Loucy (cell line): Measurements from ENCODE around the gene LRRC18.

Source experiments
- EZH2phosphoT487 ChIP-seq: fragments of 200-600 bp; IDR thresholded peaks from 2 replicates; pipeline ENCODE4 v1.6.1; 2018; ENCODE audit warnings: antibody characterized with exemption, mild to moderate bottlenecking, moderate library complexity, borderline replicate concordance
- TF ChIP-seq, protein P1 (sequence below): fragments of 200-600 bp; sonication (generic); conservative IDR thresholded peaks from 2 replicates; pipeline ENCODE4 v1.5.1; 2014; ENCODE audit warnings: mild to moderate bottlenecking, antibody characterized with exemption, low read length

DNA sequence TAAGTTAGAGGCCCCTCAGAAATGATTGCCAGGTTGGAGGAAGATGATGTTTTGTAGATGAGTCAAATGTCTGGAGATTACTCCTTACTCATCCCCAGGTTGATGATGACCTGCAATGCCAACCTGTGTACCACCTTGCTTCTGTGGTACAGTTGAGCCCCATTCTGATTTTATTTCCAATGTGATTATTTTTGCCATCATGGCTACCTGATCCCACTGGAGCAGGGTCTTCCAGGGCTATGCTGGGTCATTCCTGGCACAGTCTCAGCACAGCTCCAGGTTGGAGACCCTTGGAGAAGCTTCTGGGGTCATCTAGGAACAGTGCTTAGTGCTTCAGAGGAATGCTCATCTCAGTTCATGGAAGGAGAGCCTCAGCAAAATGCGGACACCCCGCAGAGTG, 34.3 kb downstream of the LRRC18 start:
- TF ChIP-seq, protein P1, sequence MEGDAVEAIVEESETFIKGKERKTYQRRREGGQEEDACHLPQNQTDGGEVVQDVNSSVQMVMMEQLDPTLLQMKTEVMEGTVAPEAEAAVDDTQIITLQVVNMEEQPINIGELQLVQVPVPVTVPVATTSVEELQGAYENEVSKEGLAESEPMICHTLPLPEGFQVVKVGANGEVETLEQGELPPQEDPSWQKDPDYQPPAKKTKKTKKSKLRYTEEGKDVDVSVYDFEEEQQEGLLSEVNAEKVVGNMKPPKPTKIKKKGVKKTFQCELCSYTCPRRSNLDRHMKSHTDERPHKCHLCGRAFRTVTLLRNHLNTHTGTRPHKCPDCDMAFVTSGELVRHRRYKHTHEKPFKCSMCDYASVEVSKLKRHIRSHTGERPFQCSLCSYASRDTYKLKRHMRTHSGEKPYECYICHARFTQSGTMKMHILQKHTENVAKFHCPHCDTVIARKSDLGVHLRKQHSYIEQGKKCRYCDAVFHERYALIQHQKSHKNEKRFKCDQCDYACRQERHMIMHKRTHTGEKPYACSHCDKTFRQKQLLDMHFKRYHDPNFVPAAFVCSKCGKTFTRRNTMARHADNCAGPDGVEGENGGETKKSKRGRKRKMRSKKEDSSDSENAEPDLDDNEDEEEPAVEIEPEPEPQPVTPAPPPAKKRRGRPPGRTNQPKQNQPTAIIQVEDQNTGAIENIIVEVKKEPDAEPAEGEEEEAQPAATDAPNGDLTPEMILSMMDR: no peak
- no peak for TF ChIP-seq EZH2phosphoT487
